GM23338 (cell line): Measurements from ENCODE around the gene STK24. TPM values are rescaled to one million over a fixed set of nuclear protein-coding genes. Genes with fewer than 3 reads are reported as not detected.

ENCODE experiments used
- ATAC-seq: fragments of 200-7000 bp; cut with Tn5 transposase; 3 replicates; pipeline ENCODE4 v1.9.1; 2020
- DNase-seq: peaks from one replicate; pipeline ENCODE4 v3.0.0-alpha.2; 2015; ENCODE audit warnings: low spot score
- H2AFZ ChIP-seq: fragments of 200-600 bp; sonication (generic); 2 replicates; pipeline ENCODE4 v1.8.0; 2016; ENCODE audit warnings: antibody characterized with exemption, mild to moderate bottlenecking, moderate library complexity
- H3F3A ChIP-seq: fragments of 200-600 bp; sonication (generic); replicated peaks from 2 replicates; pipeline ENCODE4 v1.8.0; 2017; ENCODE audit warnings: antibody characterized with exemption, mixed run types, low read depth
- H3K27ac ChIP-seq: fragments of 200-600 bp; sonication (generic); 2 replicates; pipeline ENCODE4 v1.6.1; 2016; ENCODE audit warnings: low read depth
- H3K27me3 ChIP-seq: fragments of 200-600 bp; sonication (generic); 2 replicates; pipeline ENCODE4 v1.8.0; 2016; ENCODE audit warnings: mild to moderate bottlenecking, mixed run types, moderate library complexity; ENCODE audit not compliant: insufficient read depth
- H3K36me3 ChIP-seq: fragments of 200-600 bp; sonication (generic); 2 replicates; pipeline ENCODE4 v1.8.0; 2016; ENCODE audit warnings: mild to moderate bottlenecking; ENCODE audit not compliant: insufficient read depth
- H3K4me1 ChIP-seq: fragments of 200-600 bp; sonication (generic); 2 replicates; pipeline ENCODE4 v1.8.0; 2016; ENCODE audit warnings: mild to moderate bottlenecking, moderate library complexity; ENCODE audit not compliant: insufficient read depth
- H3K4me2 ChIP-seq: fragments of 200-600 bp; sonication (generic); 2 replicates; pipeline ENCODE4 v1.7.1; 2017; ENCODE audit warnings: mixed run types
- H3K4me3 ChIP-seq: fragments of 200-600 bp; sonication (generic); 2 replicates; pipeline ENCODE4 v1.6.1; 2016; ENCODE audit warnings: mixed run types
- H3K79me2 ChIP-seq: fragments of 200-600 bp; sonication (generic); replicated peaks from 2 replicates; pipeline ENCODE4 v1.8.0; 2017; ENCODE audit warnings: mild to moderate bottlenecking; ENCODE audit not compliant: insufficient read depth
- H3K9me2 ChIP-seq: fragments of 200-600 bp; sonication (generic); 2 replicates; pipeline ENCODE4 v1.8.0; 2017; ENCODE audit not compliant: insufficient read depth
- H4K20me1 ChIP-seq: fragments of 200-600 bp; sonication (generic); replicated peaks from 2 replicates; pipeline ENCODE4 v1.8.0; 2017; ENCODE audit warnings: mild to moderate bottlenecking; ENCODE audit not compliant: insufficient read depth
- H3K27ac Mint-ChIP-seq: 2 replicates; pipeline ENCODE4 v1.8.0; 2020; ENCODE audit warnings: inconsistent platforms, mild to moderate bottlenecking, moderate library complexity, mixed read lengths
- H3K27me3 Mint-ChIP-seq: 3 replicates; pipeline ENCODE4 v1.8.0; 2022; ENCODE audit warnings: low read depth, mild to moderate bottlenecking, moderate library complexity, mixed read lengths, inconsistent platforms; ENCODE audit not compliant: insufficient read depth, poor library complexity
- H3K36me3 Mint-ChIP-seq: 3 replicates; pipeline ENCODE4 v1.8.0; 2021; ENCODE audit warnings: low read depth, mild to moderate bottlenecking, inconsistent platforms, moderate library complexity, mixed read lengths
- H3K4me1 Mint-ChIP-seq: 3 replicates; pipeline ENCODE4 v1.8.0; 2020; ENCODE audit warnings: mild to moderate bottlenecking, inconsistent platforms, mixed read lengths
- H3K4me3 Mint-ChIP-seq: 3 replicates; pipeline ENCODE4 v1.8.0; 2021; ENCODE audit warnings: moderate library complexity, mild to moderate bottlenecking, inconsistent platforms, mixed read lengths
- H3K9me3 Mint-ChIP-seq: 3 replicates; pipeline ENCODE4 v1.8.0; 2020; ENCODE audit warnings: moderate library complexity, mild to moderate bottlenecking, inconsistent platforms, mixed read lengths
- CREB1 ChIP-seq: fragments of 250-450 bp; sonication (Bioruptor Pico); IDR thresholded peaks from 2 replicates; pipeline ENCODE4 v1.5.0; 2020; ENCODE audit warnings: low read depth, mild to moderate bottlenecking, moderate library complexity
- NANOG ChIP-seq: IDR thresholded peaks from 2 replicates; pipeline ENCODE4 v1.6.1; 2016; ENCODE audit warnings: antibody characterized with exemption, borderline replicate concordance
- ZNF114 ChIP-seq: fragments of 250-450 bp; sonication (Bioruptor Pico); IDR thresholded peaks from 2 replicates; pipeline ENCODE4 v1.5.0; 2020; ENCODE audit warnings: mild to moderate bottlenecking, moderate library complexity
- ZNF331 ChIP-seq: fragments of 250-450 bp; sonication (Bioruptor Pico); IDR thresholded peaks from 2 replicates; pipeline ENCODE4 v1.5.0; 2020; ENCODE audit warnings: low read depth, mild to moderate bottlenecking, moderate library complexity
- polyA plus RNA-seq: library from polyadenylated mRNA; unstranded; fragments of >200 nt; fragmentation: Nextera tagmentation; extraction: Ambion mirVana; gene quantifications from 2 replicates; pipeline ENCODE4 v1.2.1, GENCODE V29; 2016
- total RNA-seq: library from RNA; depleted of rRNA; stranded (reverse); fragments of >200 nt; shearing (Covaris generic); gene quantifications from 2 replicates; pipeline ENCODE4 v1.2.3, GENCODE V29; 2014
- TF ChIP-seq, protein P1 (sequence below): fragments of 250-450 bp; sonication (Bioruptor Pico); IDR thresholded peaks from 2 replicates; pipeline ENCODE4 v1.5.0; 2020; ENCODE audit warnings: mild to moderate bottlenecking, moderate library complexity

The STK24 gene
- total and polyA plus RNA-seq, 2 experiments from 2014 or later = 56.5 to 144 TPM

DNA sequence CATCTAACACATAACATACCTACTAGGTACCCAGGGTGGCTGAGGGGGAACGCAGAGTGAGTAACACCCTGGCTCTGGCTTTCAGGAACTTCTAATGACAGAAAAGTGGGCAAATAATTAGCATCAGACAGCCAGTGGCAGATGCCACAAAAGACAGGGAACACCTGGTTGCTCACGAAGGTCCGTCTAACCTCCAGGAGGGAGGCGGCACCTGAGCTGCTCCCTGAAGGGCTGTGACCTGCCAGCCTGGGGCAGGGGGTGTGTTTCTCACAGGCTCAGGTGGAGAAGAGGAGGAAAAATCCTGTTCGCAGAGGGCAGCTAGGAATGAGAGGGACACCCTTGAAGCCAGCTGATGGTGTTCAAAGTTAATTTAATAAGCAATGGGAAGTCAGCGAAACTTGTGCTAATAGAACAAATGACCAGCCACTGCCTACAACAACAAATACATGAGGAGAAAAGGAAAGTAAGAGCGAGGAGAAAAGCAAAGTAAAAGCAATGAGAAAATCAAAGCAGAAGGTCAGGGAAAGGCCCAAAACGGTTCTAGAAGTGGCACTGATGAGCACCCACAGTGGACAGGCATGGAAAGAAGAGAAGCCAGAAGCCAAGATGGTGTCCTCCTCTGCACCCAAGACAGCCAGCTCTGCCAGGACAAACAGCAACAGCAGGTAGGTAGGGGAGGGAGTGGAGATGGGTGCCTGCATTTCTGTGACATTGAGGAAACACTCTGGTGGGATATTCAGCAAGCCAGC is 87.3 kb downstream of the STK24 start (continued):
- TF ChIP-seq, protein P1, sequence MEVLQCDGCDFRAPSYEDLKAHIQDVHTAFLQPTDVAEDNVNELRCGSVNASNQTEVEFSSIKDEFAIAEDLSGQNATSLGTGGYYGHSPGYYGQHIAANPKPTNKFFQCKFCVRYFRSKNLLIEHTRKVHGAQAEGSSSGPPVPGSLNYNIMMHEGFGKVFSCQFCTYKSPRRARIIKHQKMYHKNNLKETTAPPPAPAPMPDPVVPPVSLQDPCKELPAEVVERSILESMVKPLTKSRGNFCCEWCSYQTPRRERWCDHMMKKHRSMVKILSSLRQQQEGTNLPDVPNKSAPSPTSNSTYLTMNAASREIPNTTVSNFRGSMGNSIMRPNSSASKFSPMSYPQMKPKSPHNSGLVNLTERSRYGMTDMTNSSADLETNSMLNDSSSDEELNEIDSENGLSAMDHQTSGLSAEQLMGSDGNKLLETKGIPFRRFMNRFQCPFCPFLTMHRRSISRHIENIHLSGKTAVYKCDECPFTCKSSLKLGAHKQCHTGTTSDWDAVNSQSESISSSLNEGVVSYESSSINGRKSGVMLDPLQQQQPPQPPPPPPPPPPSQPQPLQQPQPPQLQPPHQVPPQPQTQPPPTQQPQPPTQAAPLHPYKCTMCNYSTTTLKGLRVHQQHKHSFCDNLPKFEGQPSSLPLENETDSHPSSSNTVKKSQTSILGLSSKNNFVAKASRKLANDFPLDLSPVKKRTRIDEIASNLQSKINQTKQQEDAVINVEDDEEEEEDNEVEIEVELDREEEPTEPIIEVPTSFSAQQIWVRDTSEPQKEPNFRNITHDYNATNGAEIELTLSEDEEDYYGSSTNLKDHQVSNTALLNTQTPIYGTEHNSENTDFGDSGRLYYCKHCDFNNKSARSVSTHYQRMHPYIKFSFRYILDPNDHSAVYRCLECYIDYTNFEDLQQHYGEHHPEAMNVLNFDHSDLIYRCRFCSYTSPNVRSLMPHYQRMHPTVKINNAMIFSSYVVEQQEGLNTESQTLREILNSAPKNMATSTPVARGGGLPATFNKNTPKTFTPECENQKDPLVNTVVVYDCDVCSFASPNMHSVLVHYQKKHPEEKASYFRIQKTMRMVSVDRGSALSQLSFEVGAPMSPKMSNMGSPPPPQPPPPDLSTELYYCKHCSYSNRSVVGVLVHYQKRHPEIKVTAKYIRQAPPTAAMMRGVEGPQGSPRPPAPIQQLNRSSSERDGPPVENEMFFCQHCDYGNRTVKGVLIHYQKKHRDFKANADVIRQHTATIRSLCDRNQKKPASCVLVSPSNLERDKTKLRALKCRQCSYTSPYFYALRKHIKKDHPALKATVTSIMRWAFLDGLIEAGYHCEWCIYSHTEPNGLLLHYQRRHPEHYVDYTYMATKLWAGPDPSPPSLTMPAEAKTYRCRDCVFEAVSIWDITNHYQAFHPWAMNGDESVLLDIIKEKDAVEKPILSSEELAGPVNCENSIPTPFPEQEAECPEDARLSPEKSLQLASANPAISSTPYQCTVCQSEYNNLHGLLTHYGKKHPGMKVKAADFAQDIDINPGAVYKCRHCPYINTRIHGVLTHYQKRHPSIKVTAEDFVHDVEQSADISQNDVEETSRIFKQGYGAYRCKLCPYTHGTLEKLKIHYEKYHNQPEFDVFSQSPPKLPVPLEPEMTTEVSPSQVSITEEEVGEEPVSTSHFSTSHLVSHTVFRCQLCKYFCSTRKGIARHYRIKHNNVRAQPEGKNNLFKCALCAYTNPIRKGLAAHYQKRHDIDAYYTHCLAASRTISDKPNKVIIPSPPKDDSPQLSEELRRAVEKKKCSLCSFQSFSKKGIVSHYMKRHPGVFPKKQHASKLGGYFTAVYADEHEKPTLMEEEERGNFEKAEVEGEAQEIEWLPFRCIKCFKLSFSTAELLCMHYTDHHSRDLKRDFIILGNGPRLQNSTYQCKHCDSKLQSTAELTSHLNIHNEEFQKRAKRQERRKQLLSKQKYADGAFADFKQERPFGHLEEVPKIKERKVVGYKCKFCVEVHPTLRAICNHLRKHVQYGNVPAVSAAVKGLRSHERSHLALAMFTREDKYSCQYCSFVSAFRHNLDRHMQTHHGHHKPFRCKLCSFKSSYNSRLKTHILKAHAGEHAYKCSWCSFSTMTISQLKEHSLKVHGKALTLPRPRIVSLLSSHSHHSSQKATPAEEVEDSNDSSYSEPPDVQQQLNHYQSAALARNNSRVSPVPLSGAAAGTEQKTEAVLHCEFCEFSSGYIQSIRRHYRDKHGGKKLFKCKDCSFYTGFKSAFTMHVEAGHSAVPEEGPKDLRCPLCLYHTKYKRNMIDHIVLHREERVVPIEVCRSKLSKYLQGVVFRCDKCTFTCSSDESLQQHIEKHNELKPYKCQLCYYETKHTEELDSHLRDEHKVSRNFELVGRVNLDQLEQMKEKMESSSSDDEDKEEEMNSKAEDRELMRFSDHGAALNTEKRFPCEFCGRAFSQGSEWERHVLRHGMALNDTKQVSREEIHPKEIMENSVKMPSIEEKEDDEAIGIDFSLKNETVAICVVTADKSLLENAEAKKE (CRISPR knock-in tag) = no peak

DNA sequence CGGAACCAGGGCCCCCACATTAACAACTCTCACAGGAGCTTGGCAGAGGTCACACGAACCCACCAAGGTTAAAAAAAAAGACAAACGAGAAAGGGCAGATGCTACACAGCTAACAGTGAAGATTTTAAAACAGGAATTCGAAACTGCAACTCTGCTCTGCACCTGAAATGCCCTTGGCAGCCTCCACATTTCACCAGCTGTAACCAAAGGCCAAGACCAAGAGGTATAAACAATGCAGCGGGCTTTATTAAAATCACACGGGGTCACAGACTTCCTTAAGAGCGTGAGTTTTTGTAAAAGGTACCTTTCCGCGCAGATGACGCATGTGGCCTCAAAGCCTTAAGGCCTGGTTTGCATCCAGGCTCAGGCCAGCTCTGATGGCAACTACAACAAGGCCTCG is 88.2 kb downstream of the STK24 start:
- no peaks in the 10 kb centered on the region for H3K9me2 ChIP-seq
- DNase-seq (no peak), ATAC-seq (no peak)
- peaks cover 94% of the 10 kb centered on the region for H3K4me1 ChIP-seq
- H3F3A ChIP-seq = peaks cover 4% of the 10 kb centered on the region; the same call in 1 of the 2 replicates
- H3K4me3 ChIP-seq = no peak overlapping the region
- no peak overlapping the region for H3K27ac Mint-ChIP-seq
- H3K27me3 Mint-ChIP-seq = peaks cover 13% of the 10 kb centered on the region
- no peak overlapping the region for H3K4me2 ChIP-seq
- H4K20me1 ChIP-seq = peaks cover 61% of the 10 kb centered on the region
- H2AFZ ChIP-seq = no peak overlapping the region
- H3K36me3 ChIP-seq = no peaks in the 10 kb centered on the region
- H3K4me3 Mint-ChIP-seq = no peak overlapping the region
- H3K9me3 Mint-ChIP-seq = no peaks in the 10 kb centered on the region
- H3K79me2 ChIP-seq = peaks cover 98% of the 10 kb centered on the region
- H3K27me3 ChIP-seq = no peaks in the 10 kb centered on the region
- H3K27ac ChIP-seq = peak overlapping the region; percentile 48; the same call in 1 of the 2 replicates
- H3K4me1 Mint-ChIP-seq = peaks cover 91% of the 10 kb centered on the region
- H3K36me3 Mint-ChIP-seq = no peaks in the 10 kb centered on the region
- TF ChIP-seq, protein P1 (CRISPR knock-in tag) = no peak
- no peak for TF ChIP-seq ZNF331 (CRISPR knock-in tag)
- no peak for TF ChIP-seq ZNF114 (CRISPR knock-in tag)
- TF ChIP-seq NANOG = no peak
- TF ChIP-seq CREB1 (CRISPR knock-in tag) = no peak
